Tibial nerve (tissue), 4 donors: Measurements from ENCODE around the gene STOX1. TPM values are rescaled to one million over a fixed set of nuclear protein-coding genes. Genes with fewer than 3 reads are reported as not detected.
"Not testable (repeated sequence)": the region's sequence is repeated elsewhere in the genome, so short reads cannot be mapped to it uniquely, and the experiment has no call there.

Experiments
- DNase-seq, 2 donors: peaks; one replicate each; pipeline ENCODE4 v3.0.0-alpha.2; 2019; ENCODE audit warnings: low spot score in 2 of 2
- H3K27ac ChIP-seq, 4 donors: fragments of 200-600 bp; sonication (generic) in 3 of 4; one replicate each; pipeline ENCODE4 v1.5.1; 2017 to 2019; ENCODE audit warnings: mild to moderate bottlenecking in 1 of 4
- H3K27me3 ChIP-seq, 2 donors: fragments of 200-600 bp; sonication (generic) in 1 of 2; one replicate each; pipeline versions ENCODE4 v1.5.1 to v1.6.0; 2017 to 2019
- H3K36me3 ChIP-seq, 3 donors: fragments of 200-600 bp; sonication (generic); one replicate each; pipeline ENCODE4 v1.5.1; 2018 to 2019
- H3K4me1 ChIP-seq, 4 donors: fragments of 200-600 bp; sonication (generic) in 3 of 4; one replicate each; pipeline ENCODE4 v1.5.1; 2017 to 2019
- H3K4me3 ChIP-seq, 4 donors: fragments of 200-600 bp; sonication (generic) in 3 of 4; one replicate each; pipeline ENCODE4 v1.5.1; 2017 to 2019; ENCODE audit warnings: mild to moderate bottlenecking in 1 of 4, moderate library complexity in 1 of 4
- H3K9me3 ChIP-seq, 4 donors: fragments of 200-600 bp; sonication (generic) in 3 of 4; one replicate each; pipeline ENCODE4 v1.5.1; 2017 to 2019
- EP300 ChIP-seq, 2 donors: sonication (generic); formaldehyde crosslinking; IDR thresholded peaks; one replicate each; pipeline ENCODE4 v1.6.1; 2017; ENCODE audit warnings: antibody characterized with exemption in 2 of 2, mild to moderate bottlenecking in 1 of 2
- POLR2A ChIP-seq, 2 donors: fragments of 450-650 bp; IDR thresholded peaks; one replicate each; pipeline ENCODE4 v1.6.1; 2017; ENCODE audit warnings: antibody characterized with exemption in 2 of 2, mild to moderate bottlenecking in 2 of 2, moderate library complexity in 2 of 2
- WGBS, 2 donors: methylation state at CpG; one replicate each; pipeline ENCODE4 v1.1.5; 2018; 5-methylcytosine and 5-hydroxymethylcytosine counted together
- total RNA-seq, 4 donors: library from RNA; depleted of rRNA; stranded (reverse); fragments of >200 nt; gene quantifications; one replicate each; pipeline ENCODE4 v1.1.0, GENCODE V29; 2016
- TF ChIP-seq, protein P1 (sequence below), 5 experiments: fragments of 200-600 bp in 3 of 5; fragments of 450-650 bp in 2 of 5; sonication (generic) in 3 of 5; IDR thresholded peaks; one replicate each; pipeline ENCODE4 v1.5.1; 2016 to 2019; ENCODE audit warnings: antibody characterized with exemption in 5 of 5, mild to moderate bottlenecking in 3 of 5, moderate library complexity in 2 of 5

Gene STOX1
- total RNA-seq, 4 donors from 2014 or later: 1.2 to 5.7 (median 3.2) TPM

DNA sequence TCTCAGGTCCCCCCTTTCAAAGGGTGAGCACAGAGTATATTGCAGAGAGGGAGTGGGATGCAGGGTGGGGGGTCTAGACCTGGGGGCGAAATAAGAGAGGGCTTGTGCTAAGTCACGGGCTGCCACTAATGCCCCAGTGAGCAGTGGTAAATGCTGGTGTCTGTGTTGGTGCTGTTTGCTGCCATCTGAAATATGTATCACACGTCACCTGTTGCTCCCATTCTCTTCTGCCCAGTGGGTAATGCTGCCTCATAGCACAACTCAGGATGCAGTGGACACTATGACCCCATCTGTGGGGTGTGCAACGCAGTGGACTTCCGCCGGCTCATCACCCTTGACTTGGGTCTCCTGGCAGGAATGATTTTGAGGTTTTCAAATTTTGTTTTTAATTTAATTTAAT is 2.6 kb downstream of the STOX1 start:
- no peaks in the 10 kb centered on the region for H3K36me3 ChIP-seq
- no peak overlapping the region for H3K4me3 ChIP-seq
- no peak overlapping the region for H3K27ac ChIP-seq
- H3K9me3 ChIP-seq: no peaks in the 10 kb centered on the region
- peaks cover 0 to 8% of the 10 kb centered on the region in 2 donors for H3K27me3 ChIP-seq
- TF ChIP-seq POLR2A (IDR thresholded peaks at IDR 0.05) (no peak), EP300 (IDR thresholded peaks at IDR 0.05) (no peak)
- TF ChIP-seq, protein P1, sequence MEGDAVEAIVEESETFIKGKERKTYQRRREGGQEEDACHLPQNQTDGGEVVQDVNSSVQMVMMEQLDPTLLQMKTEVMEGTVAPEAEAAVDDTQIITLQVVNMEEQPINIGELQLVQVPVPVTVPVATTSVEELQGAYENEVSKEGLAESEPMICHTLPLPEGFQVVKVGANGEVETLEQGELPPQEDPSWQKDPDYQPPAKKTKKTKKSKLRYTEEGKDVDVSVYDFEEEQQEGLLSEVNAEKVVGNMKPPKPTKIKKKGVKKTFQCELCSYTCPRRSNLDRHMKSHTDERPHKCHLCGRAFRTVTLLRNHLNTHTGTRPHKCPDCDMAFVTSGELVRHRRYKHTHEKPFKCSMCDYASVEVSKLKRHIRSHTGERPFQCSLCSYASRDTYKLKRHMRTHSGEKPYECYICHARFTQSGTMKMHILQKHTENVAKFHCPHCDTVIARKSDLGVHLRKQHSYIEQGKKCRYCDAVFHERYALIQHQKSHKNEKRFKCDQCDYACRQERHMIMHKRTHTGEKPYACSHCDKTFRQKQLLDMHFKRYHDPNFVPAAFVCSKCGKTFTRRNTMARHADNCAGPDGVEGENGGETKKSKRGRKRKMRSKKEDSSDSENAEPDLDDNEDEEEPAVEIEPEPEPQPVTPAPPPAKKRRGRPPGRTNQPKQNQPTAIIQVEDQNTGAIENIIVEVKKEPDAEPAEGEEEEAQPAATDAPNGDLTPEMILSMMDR (IDR thresholded peaks at IDR 0.05): no peak
- DNase-seq: no peak
- H3K4me1 ChIP-seq: peaks cover 0 to 11% (median 4%) of the 10 kb centered on the region in 4 donors
- WGBS, 2 donors: 83 to 96% methylated on average over 6 of the region's 6 CpGs

- no peak overlapping the region for H3K4me3 ChIP-seq
- no peak for DNase-seq
- TF ChIP-seq EP300 (IDR thresholded peaks at IDR 0.05): no peak
- TF ChIP-seq, protein P1 (IDR thresholded peaks at IDR 0.05): no peak
- TF ChIP-seq POLR2A (IDR thresholded peaks at IDR 0.05): no peak
These were observed 4.7 kb downstream of the STOX1 start for GRCh38 chr10:68831961-68832455.

GRCh38 chr10:68832601-68833000 is 5.3 kb downstream of the STOX1 start:
- peaks cover 0 to 4% (median 0%) of the 10 kb centered on the region in 4 donors for H3K4me1 ChIP-seq
- peaks cover 0 to 3% of the 10 kb centered on the region in 2 donors for H3K27me3 ChIP-seq
- H3K27ac ChIP-seq: no peak overlapping the region
- no peaks in the 10 kb centered on the region for H3K9me3 ChIP-seq
- TF ChIP-seq, protein P1 (IDR thresholded peaks at IDR 0.05): no peak
- no peak for TF ChIP-seq POLR2A (IDR thresholded peaks at IDR 0.05)
- no peak for TF ChIP-seq EP300 (IDR thresholded peaks at IDR 0.05)
- no peak overlapping the region for H3K4me3 ChIP-seq
- 83 to 84% methylated on average over 4 of the region's 4 CpGs for WGBS, 2 donors
- no peak for DNase-seq
- no peaks in the 10 kb centered on the region for H3K36me3 ChIP-seq

More at GRCh38 chr10:68831961-68832455, 4.7 kb downstream of the STOX1 start:
- Histone ChIP-seq H3K36me3 (no peaks in the 10 kb centered on the region), H3K27ac (no peak overlapping the region), H3K27me3 (peaks cover 0 to 3% of the 10 kb centered on the region in 2 donors), H3K4me1 (peaks cover 0 to 6% (median 1%) of the 10 kb centered on the region in 4 donors), H3K9me3 (no peaks in the 10 kb centered on the region)
- WGBS, 2 donors: 78 to 84% methylated on average over 5 of the region's 5 CpGs

DNA sequence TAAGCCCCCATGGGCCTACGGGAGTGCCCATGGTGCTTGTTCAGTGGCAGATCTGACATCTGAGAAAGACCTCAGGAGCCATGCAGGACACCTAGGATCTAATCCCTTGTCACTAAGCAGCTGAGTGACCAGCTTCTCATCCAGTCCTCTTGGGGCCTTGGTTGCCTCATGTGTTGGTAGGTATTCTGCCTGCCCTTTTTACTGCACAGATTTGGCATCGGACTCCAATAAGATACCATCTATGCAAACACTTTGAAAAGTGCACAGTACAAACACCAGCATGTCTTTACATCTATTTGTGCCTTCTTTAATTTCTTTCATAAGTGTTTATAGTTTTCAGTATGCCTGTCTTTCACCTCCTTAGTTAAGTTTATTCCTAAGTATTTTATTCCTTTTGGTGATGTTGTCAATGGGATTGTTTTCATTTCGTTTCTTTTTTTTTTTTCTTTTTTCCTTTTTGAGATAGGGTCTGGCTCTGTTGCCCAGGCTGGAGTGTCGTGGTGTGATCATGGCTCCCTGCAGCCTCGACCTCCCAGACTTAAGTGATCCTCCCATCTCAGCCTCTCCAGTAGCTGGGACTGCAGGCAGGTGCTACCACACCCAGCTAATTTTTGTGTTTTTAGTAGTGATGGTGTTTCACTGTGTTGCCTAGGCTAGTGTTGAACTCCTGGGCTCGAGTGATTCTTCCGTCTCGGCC is 10.4 kb downstream of the STOX1 start:
- no peak overlapping the region for H3K4me3 ChIP-seq
- no peaks in the 10 kb centered on the region for H3K36me3 ChIP-seq
- no peaks in the 10 kb centered on the region for H3K4me1 ChIP-seq
- no peaks in the 10 kb centered on the region for H3K27me3 ChIP-seq
- no peak for DNase-seq
- TF ChIP-seq EP300 (IDR thresholded peaks at IDR 0.05) (no peak), POLR2A (IDR thresholded peaks at IDR 0.05) (no peak)
- TF ChIP-seq, protein P1 (IDR thresholded peaks at IDR 0.05): no peak
- no peak overlapping the region for H3K27ac ChIP-seq
- 91 to 92% methylated on average over 8 of the region's 8 CpGs for WGBS, 2 donors
- H3K9me3 ChIP-seq: no peaks in the 10 kb centered on the region

DNA sequence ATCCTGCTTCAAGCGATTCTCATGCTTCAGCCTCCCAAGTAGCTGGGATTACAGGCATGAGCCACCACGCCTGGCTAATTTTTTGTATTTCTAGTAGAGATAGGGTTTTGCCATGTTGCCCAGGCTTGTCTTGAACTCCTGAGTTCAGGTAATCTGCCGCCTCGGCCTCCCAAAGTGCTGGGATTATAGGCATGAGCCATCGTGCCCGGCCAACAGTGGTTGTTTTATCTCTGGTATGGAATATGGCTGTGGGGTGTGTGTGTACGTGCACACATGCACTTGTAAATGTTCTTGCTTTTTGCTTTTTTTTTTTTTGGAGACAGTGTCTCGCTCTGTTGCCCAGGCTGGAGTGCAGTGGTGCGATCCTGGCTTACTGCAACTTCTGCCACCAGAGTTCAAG is 13.3 kb downstream of the STOX1 start:
- not testable (repeated sequence) for H3K27me3 ChIP-seq, DNase-seq, H3K27ac ChIP-seq, H3K4me3 ChIP-seq, H3K4me1 ChIP-seq, H3K9me3 ChIP-seq, H3K36me3 ChIP-seq
- 95% methylated on average over 9 of the region's 9 CpGs for WGBS, 2 donors
